Neural progenitor cell (in vitro differentiated cells): Measurements from ENCODE around the gene IL10RA. TPM values are rescaled to one million over a fixed set of nuclear protein-coding genes. Genes with fewer than 3 reads are reported as not detected.

Experiments used
- DNase-seq: peaks from one replicate; pipeline ENCODE4 v3.0.0-alpha.2; 2016; ENCODE audit warnings: low spot score
- H2AFZ ChIP-seq: fragments of 200-600 bp; sonication (generic); replicated peaks from 2 replicates; pipeline ENCODE4 v1.6.1; 2016; ENCODE audit warnings: antibody characterized with exemption
- H3F3A ChIP-seq: fragments of 200-600 bp; sonication (generic); 2 replicates; pipeline ENCODE4 v1.6.1; 2016; ENCODE audit warnings: antibody characterized with exemption, low read depth
- H3K27ac ChIP-seq: fragments of 200-600 bp; sonication (generic); 2 replicates; pipeline ENCODE4 v1.5.1; 2016; ENCODE audit warnings: mild to moderate bottlenecking
- H3K27me3 ChIP-seq: fragments of 200-600 bp; sonication (generic); 2 replicates; pipeline ENCODE4 v1.6.1; 2016; ENCODE audit warnings: mild to moderate bottlenecking, moderate library complexity
- H3K36me3 ChIP-seq: fragments of 200-600 bp; sonication (generic); 2 replicates; pipeline ENCODE4 v1.5.1; 2016
- H3K4me1 ChIP-seq: fragments of 200-600 bp; sonication (generic); 2 replicates; pipeline ENCODE4 v1.6.1; 2016; ENCODE audit warnings: mixed run types
- H3K4me2 ChIP-seq: fragments of 200-600 bp; sonication (generic); 2 replicates; pipeline ENCODE4 v1.6.1; 2016
- H3K4me3 ChIP-seq: fragments of 200-600 bp; sonication (generic); 2 replicates; pipeline ENCODE4 v1.5.1; 2016
- H3K79me2 ChIP-seq: fragments of 200-600 bp; sonication (generic); 2 replicates; pipeline ENCODE4 v1.6.1; 2016; ENCODE audit warnings: low read depth
- H3K9ac ChIP-seq: fragments of 200-600 bp; sonication (generic); 2 replicates; pipeline ENCODE4 v1.6.1; 2016
- H3K9me3 ChIP-seq: fragments of 200-600 bp; sonication (generic); 2 replicates; pipeline ENCODE4 v1.5.1; 2016; ENCODE audit warnings: low read depth
- H4K20me1 ChIP-seq: fragments of 200-600 bp; sonication (generic); 2 replicates; pipeline ENCODE4 v1.6.1; 2016; ENCODE audit warnings: low read depth
- H3K27ac Mint-ChIP-seq: 3 replicates; pipeline ENCODE4 v1.8.0; 2021; ENCODE audit warnings: mixed read lengths
- H3K27me3 Mint-ChIP-seq: 2 replicates; pipeline ENCODE4 v1.8.0; 2022; ENCODE audit warnings: low read depth, mild to moderate bottlenecking, inconsistent platforms, moderate library complexity, mixed read lengths; ENCODE audit not compliant: insufficient read depth
- H3K36me3 Mint-ChIP-seq: 3 replicates; pipeline ENCODE4 v1.8.0; 2021; ENCODE audit warnings: mixed read lengths
- H3K4me1 Mint-ChIP-seq: 3 replicates; pipeline ENCODE4 v1.8.0; 2021; ENCODE audit warnings: mixed read lengths
- H3K4me3 Mint-ChIP-seq: 3 replicates; pipeline ENCODE4 v1.8.0; 2021; ENCODE audit warnings: mild to moderate bottlenecking, moderate library complexity, mixed read lengths
- H3K9me3 Mint-ChIP-seq: 3 replicates; pipeline ENCODE4 v1.8.0; 2020; ENCODE audit warnings: mixed read lengths
- EZH2 ChIP-seq: fragments of 200-600 bp; sonication (generic); IDR thresholded peaks from 2 replicates; pipeline ENCODE4 v1.6.1; 2017; ENCODE audit warnings: antibody characterized with exemption, mild to moderate bottlenecking, moderate library complexity
- EZH2phosphoT487 ChIP-seq: fragments of 200-600 bp; sonication (generic); IDR thresholded peaks from 2 replicates; pipeline ENCODE4 v1.6.1; 2017; ENCODE audit warnings: antibody characterized with exemption
- total RNA-seq: library from RNA; depleted of rRNA; stranded (reverse); fragments of >200 nt; gene quantifications from 2 replicates; pipeline ENCODE4 v1.2.3, GENCODE V29; 2015; ENCODE audit warnings: low replicate concordance
- TF ChIP-seq, protein P1 (sequence below): fragments of 200-600 bp; sonication (generic); IDR thresholded peaks from 2 replicates; pipeline ENCODE4 v1.5.1; 2017; ENCODE audit warnings: antibody characterized with exemption, mild to moderate bottlenecking

IL10RA gene
- total RNA-seq, 1 donor from 2014 or later: not detected

DNA sequence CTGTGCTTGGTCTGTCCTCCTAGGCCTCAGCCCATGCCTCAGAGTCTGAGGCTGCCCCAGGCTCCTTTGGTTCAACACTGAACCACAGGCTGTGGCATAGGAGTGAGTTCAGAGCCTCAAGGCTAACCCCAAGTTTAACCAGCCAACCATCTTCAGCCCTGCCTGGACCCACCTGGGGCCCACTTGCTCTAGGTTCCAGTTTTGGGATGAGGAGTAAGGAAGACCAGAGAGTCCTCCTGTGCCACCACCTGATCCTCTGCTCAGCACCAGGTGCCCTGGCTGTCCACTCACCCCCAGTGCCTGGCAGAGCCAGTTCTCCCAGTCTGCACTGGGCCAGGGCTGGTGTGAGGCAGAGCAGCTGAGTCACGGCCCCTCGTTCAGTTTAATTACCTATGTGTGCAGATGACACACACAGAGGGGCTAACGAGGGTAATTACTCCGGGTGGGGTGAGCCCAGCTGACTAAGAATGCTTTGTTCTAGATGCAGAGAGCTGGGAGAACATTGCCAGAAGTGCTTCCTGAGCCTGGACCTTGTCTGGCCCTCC lies 45.0 kb upstream of the IL10RA start:
- no peak for TF ChIP-seq EZH2phosphoT487
- TF ChIP-seq, protein P1, sequence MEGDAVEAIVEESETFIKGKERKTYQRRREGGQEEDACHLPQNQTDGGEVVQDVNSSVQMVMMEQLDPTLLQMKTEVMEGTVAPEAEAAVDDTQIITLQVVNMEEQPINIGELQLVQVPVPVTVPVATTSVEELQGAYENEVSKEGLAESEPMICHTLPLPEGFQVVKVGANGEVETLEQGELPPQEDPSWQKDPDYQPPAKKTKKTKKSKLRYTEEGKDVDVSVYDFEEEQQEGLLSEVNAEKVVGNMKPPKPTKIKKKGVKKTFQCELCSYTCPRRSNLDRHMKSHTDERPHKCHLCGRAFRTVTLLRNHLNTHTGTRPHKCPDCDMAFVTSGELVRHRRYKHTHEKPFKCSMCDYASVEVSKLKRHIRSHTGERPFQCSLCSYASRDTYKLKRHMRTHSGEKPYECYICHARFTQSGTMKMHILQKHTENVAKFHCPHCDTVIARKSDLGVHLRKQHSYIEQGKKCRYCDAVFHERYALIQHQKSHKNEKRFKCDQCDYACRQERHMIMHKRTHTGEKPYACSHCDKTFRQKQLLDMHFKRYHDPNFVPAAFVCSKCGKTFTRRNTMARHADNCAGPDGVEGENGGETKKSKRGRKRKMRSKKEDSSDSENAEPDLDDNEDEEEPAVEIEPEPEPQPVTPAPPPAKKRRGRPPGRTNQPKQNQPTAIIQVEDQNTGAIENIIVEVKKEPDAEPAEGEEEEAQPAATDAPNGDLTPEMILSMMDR: no peak
- no peak for TF ChIP-seq EZH2
- DNase-seq: no peak

DNA sequence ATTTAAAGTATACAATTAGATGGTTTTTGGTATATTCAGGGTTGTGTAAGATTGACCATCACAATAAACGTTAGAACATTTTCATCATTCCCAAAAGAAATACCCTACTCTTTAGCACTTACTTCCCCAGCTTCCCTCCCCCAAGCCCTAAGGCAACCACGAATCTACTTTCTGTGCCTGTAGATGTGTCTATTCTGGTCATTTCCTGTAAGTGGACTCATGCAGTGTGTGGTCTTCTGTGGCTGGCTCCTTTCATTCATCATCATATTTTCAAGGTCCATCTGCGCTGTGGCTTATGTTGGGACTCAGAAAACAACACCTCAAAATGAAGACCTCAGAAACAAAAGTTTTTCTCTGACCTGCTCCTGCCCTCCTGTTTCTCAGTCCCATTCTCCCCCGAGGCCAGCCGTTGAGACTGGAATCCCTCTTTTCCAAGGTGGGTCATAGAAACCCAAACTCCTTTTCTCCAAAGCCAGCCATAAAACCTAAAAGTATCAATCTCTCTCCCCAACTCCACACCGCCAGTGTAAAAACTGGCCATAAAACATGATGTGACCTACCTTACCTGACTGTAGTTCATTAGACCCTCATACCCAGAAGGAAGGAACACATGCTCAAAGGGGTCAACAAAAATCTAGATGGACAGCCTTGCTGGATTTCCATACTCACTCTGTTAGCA lies 44.1 kb upstream of the IL10RA start:
- H3K27me3 Mint-ChIP-seq: peaks cover 5% of the 10 kb centered on the region
- Histone ChIP-seq H3K4me3 (no peak overlapping the region), H3F3A (no peaks in the 10 kb centered on the region), H3K9ac (no peak overlapping the region), H4K20me1 (no peaks in the 10 kb centered on the region), H3K27ac (no peak overlapping the region), H3K4me1 (no peaks in the 10 kb centered on the region), H2AFZ (no peak overlapping the region), H3K9me3 (no peaks in the 10 kb centered on the region), H3K36me3 (no peaks in the 10 kb centered on the region), H3K4me2 (no peak overlapping the region), H3K79me2 (no peaks in the 10 kb centered on the region), H3K27me3 (no peaks in the 10 kb centered on the region)
- TF ChIP-seq EZH2phosphoT487 (no peak), EZH2 (no peak)
- TF ChIP-seq, protein P1: no peak
- no peak for DNase-seq
- H3K4me1 Mint-ChIP-seq: peaks cover 4% of the 10 kb centered on the region
- H3K4me3 Mint-ChIP-seq: no peak overlapping the region
- no peaks in the 10 kb centered on the region for H3K36me3 Mint-ChIP-seq
- H3K27ac Mint-ChIP-seq: no peak overlapping the region
- H3K9me3 Mint-ChIP-seq: peaks cover 6% of the 10 kb centered on the region

More for the DNA sequence above, 45.0 kb upstream of the IL10RA start:
- no peaks in the 10 kb centered on the region for H3F3A ChIP-seq
- no peak overlapping the region for H3K27ac ChIP-seq
- H3K27ac Mint-ChIP-seq: no peak overlapping the region
- H3K4me2 ChIP-seq: no peak overlapping the region
- no peaks in the 10 kb centered on the region for H4K20me1 ChIP-seq
- no peaks in the 10 kb centered on the region for H3K9me3 ChIP-seq
- H3K36me3 ChIP-seq: no peaks in the 10 kb centered on the region
- H3K27me3 Mint-ChIP-seq: peaks cover 3% of the 10 kb centered on the region
- H3K36me3 Mint-ChIP-seq: no peaks in the 10 kb centered on the region
- H3K4me1 ChIP-seq: no peaks in the 10 kb centered on the region
- no peaks in the 10 kb centered on the region for H3K79me2 ChIP-seq
- H3K9me3 Mint-ChIP-seq: peaks cover 6% of the 10 kb centered on the region
- H3K27me3 ChIP-seq: no peaks in the 10 kb centered on the region
- no peak overlapping the region for H3K9ac ChIP-seq
- H3K4me1 Mint-ChIP-seq: peaks cover 7% of the 10 kb centered on the region
- no peak overlapping the region for H3K4me3 Mint-ChIP-seq
- H2AFZ ChIP-seq: no peak overlapping the region
- no peak overlapping the region for H3K4me3 ChIP-seq

DNA sequence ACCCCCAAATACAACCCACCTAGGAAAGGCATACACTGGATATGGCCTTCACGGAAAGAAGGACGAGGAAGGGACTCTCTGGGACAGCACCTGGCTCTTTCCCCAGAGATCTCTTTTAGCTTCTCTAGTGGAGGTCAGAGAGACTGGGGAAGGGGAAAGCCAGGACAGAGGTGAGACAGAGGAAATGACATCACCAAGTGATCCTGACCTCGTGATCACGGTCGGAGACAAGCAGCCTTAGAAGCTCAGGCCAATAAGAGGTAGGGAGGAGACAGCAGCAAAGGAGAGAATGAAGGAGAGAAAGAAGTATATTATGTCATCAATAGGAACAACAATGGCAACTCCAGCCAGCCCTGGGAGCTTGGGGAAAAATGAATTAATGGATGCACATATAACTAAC lies 41.6 kb upstream of the IL10RA start:
- H2AFZ ChIP-seq: no peak overlapping the region
- no peak overlapping the region for H3K9ac ChIP-seq
- no peaks in the 10 kb centered on the region for H4K20me1 ChIP-seq
- H3K9me3 ChIP-seq: no peaks in the 10 kb centered on the region
- Mint-ChIP-seq H3K4me3 (no peak overlapping the region), H3K27me3 (peaks cover 5% of the 10 kb centered on the region), H3K4me1 (no peaks in the 10 kb centered on the region), H3K9me3 (peaks cover 6% of the 10 kb centered on the region), H3K27ac (no peak overlapping the region), H3K36me3 (no peaks in the 10 kb centered on the region)
- TF ChIP-seq EZH2phosphoT487 (no peak), EZH2 (no peak)
- TF ChIP-seq, protein P1: no peak
- H3K4me1 ChIP-seq: no peaks in the 10 kb centered on the region
- no peak overlapping the region for H3K4me2 ChIP-seq
- no peak for DNase-seq
- H3K79me2 ChIP-seq: no peaks in the 10 kb centered on the region
- no peak overlapping the region for H3K4me3 ChIP-seq
- no peaks in the 10 kb centered on the region for H3K36me3 ChIP-seq
- no peaks in the 10 kb centered on the region for H3F3A ChIP-seq
- H3K27ac ChIP-seq: no peak overlapping the region
- H3K27me3 ChIP-seq: no peaks in the 10 kb centered on the region
